ENCODE measurements around the gene ZMYM5. TPM values are rescaled to one million over a fixed set of nuclear protein-coding genes. Genes with fewer than 3 reads are reported as not detected.
"Not testable (repeated sequence)": the region's sequence is repeated elsewhere in the genome, so short reads cannot be mapped to it uniquely, and the experiment has no call there.

The ZMYM5 gene
- total and polyA plus RNA-seq, 9 of the 15 experiments (the other 6 are each of a cell fraction or from before 2014, with no cell fraction given): 5.4 to 11.9 (median 7.8) TPM

- TF ChIP-seq, protein P1, sequence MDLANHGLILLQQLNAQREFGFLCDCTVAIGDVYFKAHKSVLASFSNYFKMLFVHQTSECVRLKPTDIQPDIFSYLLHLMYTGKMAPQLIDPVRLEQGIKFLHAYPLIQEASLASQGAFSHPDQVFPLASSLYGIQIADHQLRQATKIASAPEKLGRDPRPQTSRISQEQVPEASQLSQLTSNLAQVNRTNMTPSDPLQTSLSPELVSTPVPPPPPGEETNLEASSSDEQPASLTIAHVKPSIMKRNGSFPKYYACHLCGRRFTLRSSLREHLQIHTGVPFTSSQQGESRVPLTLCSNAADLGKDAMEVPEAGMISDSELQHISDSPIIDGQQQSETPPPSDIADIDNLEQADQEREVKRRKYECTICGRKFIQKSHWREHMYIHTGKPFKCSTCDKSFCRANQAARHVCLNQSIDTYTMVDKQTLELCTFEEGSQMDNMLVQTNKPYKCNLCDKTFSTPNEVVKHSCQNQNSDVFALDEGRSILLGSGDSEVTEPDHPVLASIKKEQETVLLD (IDR thresholded peaks at IDR 0.05): peak; percentile 99
- peak; percentile 94 for TF ChIP-seq POLR2B (IDR thresholded peaks at IDR 0.05; ENCODE audit: low read depth, partially characterized antibody)
- peak; percentile 45; the same call in 1 of the 2 replicates for TF ChIP-seq PML (IDR thresholded peaks at IDR 0.05; ENCODE audit: low read length)
- TF ChIP-seq RBFOX2 (IDR thresholded peaks at IDR 0.05; ENCODE audit: low read depth, low read length): peak; percentile 91
- 0 out of 2 replicates have a peak, but pooled peaks have one; percentile 12 for TF ChIP-seq MEF2D (tag; conservative IDR thresholded peaks at IDR 0.05; ENCODE audit: low read depth)
- peak; percentile 61; the same call in 1 of the 2 replicates for TF ChIP-seq TAF7 (tag; IDR thresholded peaks at IDR 0.05)
- TF ChIP-seq OTX1 (CRISPR knock-in tag; IDR thresholded peaks at IDR 0.05): 0 out of 2 replicates have a peak, but pooled peaks have one; percentile 41
- TF ChIP-seq TOE1 (IDR thresholded peaks at IDR 0.05; ENCODE audit: borderline replicate concordance): peak; percentile 23; the same call in 1 of the 2 replicates
- not testable (repeated sequence) for TF ChIP-seq TOE1 (CRISPR knock-in tag; IDR thresholded peaks at IDR 0.05; ENCODE audit: borderline replicate concordance, low read depth)
- TF ChIP-seq HNRNPLL (IDR thresholded peaks at IDR 0.05; ENCODE audit: low read depth, low read length, poor library complexity, severe bottlenecking): peak; percentile 63
- TF ChIP-seq, protein P2, sequence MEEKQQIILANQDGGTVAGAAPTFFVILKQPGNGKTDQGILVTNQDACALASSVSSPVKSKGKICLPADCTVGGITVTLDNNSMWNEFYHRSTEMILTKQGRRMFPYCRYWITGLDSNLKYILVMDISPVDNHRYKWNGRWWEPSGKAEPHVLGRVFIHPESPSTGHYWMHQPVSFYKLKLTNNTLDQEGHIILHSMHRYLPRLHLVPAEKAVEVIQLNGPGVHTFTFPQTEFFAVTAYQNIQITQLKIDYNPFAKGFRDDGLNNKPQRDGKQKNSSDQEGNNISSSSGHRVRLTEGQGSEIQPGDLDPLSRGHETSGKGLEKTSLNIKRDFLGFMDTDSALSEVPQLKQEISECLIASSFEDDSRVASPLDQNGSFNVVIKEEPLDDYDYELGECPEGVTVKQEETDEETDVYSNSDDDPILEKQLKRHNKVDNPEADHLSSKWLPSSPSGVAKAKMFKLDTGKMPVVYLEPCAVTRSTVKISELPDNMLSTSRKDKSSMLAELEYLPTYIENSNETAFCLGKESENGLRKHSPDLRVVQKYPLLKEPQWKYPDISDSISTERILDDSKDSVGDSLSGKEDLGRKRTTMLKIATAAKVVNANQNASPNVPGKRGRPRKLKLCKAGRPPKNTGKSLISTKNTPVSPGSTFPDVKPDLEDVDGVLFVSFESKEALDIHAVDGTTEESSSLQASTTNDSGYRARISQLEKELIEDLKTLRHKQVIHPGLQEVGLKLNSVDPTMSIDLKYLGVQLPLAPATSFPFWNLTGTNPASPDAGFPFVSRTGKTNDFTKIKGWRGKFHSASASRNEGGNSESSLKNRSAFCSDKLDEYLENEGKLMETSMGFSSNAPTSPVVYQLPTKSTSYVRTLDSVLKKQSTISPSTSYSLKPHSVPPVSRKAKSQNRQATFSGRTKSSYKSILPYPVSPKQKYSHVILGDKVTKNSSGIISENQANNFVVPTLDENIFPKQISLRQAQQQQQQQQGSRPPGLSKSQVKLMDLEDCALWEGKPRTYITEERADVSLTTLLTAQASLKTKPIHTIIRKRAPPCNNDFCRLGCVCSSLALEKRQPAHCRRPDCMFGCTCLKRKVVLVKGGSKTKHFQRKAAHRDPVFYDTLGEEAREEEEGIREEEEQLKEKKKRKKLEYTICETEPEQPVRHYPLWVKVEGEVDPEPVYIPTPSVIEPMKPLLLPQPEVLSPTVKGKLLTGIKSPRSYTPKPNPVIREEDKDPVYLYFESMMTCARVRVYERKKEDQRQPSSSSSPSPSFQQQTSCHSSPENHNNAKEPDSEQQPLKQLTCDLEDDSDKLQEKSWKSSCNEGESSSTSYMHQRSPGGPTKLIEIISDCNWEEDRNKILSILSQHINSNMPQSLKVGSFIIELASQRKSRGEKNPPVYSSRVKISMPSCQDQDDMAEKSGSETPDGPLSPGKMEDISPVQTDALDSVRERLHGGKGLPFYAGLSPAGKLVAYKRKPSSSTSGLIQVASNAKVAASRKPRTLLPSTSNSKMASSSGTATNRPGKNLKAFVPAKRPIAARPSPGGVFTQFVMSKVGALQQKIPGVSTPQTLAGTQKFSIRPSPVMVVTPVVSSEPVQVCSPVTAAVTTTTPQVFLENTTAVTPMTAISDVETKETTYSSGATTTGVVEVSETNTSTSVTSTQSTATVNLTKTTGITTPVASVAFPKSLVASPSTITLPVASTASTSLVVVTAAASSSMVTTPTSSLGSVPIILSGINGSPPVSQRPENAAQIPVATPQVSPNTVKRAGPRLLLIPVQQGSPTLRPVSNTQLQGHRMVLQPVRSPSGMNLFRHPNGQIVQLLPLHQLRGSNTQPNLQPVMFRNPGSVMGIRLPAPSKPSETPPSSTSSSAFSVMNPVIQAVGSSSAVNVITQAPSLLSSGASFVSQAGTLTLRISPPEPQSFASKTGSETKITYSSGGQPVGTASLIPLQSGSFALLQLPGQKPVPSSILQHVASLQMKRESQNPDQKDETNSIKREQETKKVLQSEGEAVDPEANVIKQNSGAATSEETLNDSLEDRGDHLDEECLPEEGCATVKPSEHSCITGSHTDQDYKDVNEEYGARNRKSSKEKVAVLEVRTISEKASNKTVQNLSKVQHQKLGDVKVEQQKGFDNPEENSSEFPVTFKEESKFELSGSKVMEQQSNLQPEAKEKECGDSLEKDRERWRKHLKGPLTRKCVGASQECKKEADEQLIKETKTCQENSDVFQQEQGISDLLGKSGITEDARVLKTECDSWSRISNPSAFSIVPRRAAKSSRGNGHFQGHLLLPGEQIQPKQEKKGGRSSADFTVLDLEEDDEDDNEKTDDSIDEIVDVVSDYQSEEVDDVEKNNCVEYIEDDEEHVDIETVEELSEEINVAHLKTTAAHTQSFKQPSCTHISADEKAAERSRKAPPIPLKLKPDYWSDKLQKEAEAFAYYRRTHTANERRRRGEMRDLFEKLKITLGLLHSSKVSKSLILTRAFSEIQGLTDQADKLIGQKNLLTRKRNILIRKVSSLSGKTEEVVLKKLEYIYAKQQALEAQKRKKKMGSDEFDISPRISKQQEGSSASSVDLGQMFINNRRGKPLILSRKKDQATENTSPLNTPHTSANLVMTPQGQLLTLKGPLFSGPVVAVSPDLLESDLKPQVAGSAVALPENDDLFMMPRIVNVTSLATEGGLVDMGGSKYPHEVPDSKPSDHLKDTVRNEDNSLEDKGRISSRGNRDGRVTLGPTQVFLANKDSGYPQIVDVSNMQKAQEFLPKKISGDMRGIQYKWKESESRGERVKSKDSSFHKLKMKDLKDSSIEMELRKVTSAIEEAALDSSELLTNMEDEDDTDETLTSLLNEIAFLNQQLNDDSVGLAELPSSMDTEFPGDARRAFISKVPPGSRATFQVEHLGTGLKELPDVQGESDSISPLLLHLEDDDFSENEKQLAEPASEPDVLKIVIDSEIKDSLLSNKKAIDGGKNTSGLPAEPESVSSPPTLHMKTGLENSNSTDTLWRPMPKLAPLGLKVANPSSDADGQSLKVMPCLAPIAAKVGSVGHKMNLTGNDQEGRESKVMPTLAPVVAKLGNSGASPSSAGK (IDR thresholded peaks at IDR 0.05): peak; percentile 61
Observed at GRCh38 chr13:19782727-19783682, 80.4 kb downstream of the ZMYM5 start, which contains the start of gene PSPC1 (continued).
